H1 (cell line): Measurements from ENCODE around the gene PRIMPOL. TPM values are rescaled to one million over a fixed set of nuclear protein-coding genes. Genes with fewer than 3 reads are reported as not detected.
A peak's percentile ranks its signal among the peaks of the same experiment; 100 is the strongest.

Experiments used
- CTCF ChIA-PET: fragments of 300-600 bp; sonication (Branson Sonifier 250); formaldehyde crosslinking; loops from one replicate; lab custom pipeline; 2021; ENCODE audit not compliant: partially characterized antibody; lab: Charles Lee
- POLR2A ChIA-PET: fragments of 300-600 bp; sonication (Branson Sonifier 250); formaldehyde crosslinking; loops from one replicate; lab custom pipeline; 2021; ENCODE audit warnings: inconsistent platforms; ENCODE audit not compliant: partially characterized antibody; lab: Charles Lee
- DNase-seq, 2 experiments: peaks; one replicate each; pipeline versions ENCODE4 v3.0.0 to v3.0.0-alpha.2; 2010 to 2022; ENCODE audit warnings: low spot score in 2 of 2, low read depth in 1 of 2, mixed read lengths in 1 of 2
- FAIRE-seq: peaks from 2 replicates; lab custom pipeline; 2011; peaks lifted over from hg19 to GRCh38; lab: Jason Lieb, UNC
- H2AFZ ChIP-seq: 2 replicates; pipeline ENCODE4 v1.8.1; 2012; ENCODE audit warnings: low read length, inconsistent platforms
- H2AK5ac ChIP-seq: 2 replicates; pipeline ENCODE4 v1.6.1; 2013; ENCODE audit warnings: low read depth, low read length
- H2BK120ac ChIP-seq: replicated peaks from 2 replicates; pipeline ENCODE3; 2013; ENCODE audit warnings: low read depth, low read length, inconsistent platforms
- H2BK12ac ChIP-seq: 2 replicates; pipeline ENCODE4 v1.6.1; 2013; ENCODE audit warnings: low read depth, low read length
- H2BK15ac ChIP-seq: 2 replicates; pipeline ENCODE4 v1.6.1; 2013; ENCODE audit warnings: low read length
- H2BK20ac ChIP-seq: 2 replicates; pipeline ENCODE4 v1.6.1; 2013; ENCODE audit warnings: low read length
- H2BK5ac ChIP-seq: 2 replicates; pipeline ENCODE4 v1.6.1; 2013; ENCODE audit warnings: low read depth, low read length
- H3K14ac ChIP-seq: 2 replicates; pipeline ENCODE4 v1.6.1; 2013; ENCODE audit warnings: inconsistent platforms; ENCODE audit not compliant: insufficient read length
- H3K18ac ChIP-seq: 2 replicates; pipeline ENCODE4 v1.6.1; 2013; ENCODE audit warnings: low read length; ENCODE audit errors: extremely low read depth
- H3K23ac ChIP-seq: 2 replicates; pipeline ENCODE4 v1.6.1; 2013; ENCODE audit warnings: inconsistent platforms; ENCODE audit not compliant: insufficient read length
- H3K23me2 ChIP-seq: 2 replicates; pipeline ENCODE4 v1.6.1; 2013; ENCODE audit warnings: low read depth, low read length
- H3K27ac ChIP-seq: 2 replicates; pipeline ENCODE4 v1.6.1; 2011; ENCODE audit warnings: low read depth, low read length, inconsistent platforms
- H3K27me3 ChIP-seq, 4 experiments: replicated peaks in 1 of 4; 1 replicate in 1 of 4; 2 replicates in 3 of 4; pipeline versions ENCODE4 v1.6.1 to v1.8.1; 2011 to 2013; ENCODE audit warnings: low read length in 3 of 4, mild to moderate bottlenecking in 3 of 4, inconsistent platforms in 2 of 4, mixed read lengths in 2 of 4, moderate library complexity in 1 of 4; ENCODE audit not compliant: control insufficient read depth in 3 of 4, insufficient read depth in 3 of 4; ENCODE audit errors: extremely low read depth in 1 of 4
- H3K36me3 ChIP-seq, 4 experiments: 2 replicates each; pipeline versions ENCODE4 v1.6.1 to v1.8.1; 2011 to 2013; ENCODE audit warnings: mild to moderate bottlenecking in 4 of 4, low read length in 3 of 4, moderate library complexity in 2 of 4, control low read depth in 1 of 4, inconsistent platforms in 1 of 4; ENCODE audit not compliant: insufficient read depth in 4 of 4, control insufficient read depth in 2 of 4
- H3K4ac ChIP-seq: replicated peaks from 2 replicates; pipeline ENCODE3; 2013; ENCODE audit warnings: low read length, low read depth, mixed read lengths, inconsistent platforms; ENCODE audit not compliant: insufficient read length
- H3K4me1 ChIP-seq, 4 experiments: replicated peaks in 1 of 4; 1 replicate in 1 of 4; 2 replicates in 3 of 4; pipeline versions ENCODE4 v1.6.1 to v1.8.1; 2011 to 2013; ENCODE audit warnings: low read length in 3 of 4, inconsistent platforms in 2 of 4, mixed read lengths in 1 of 4; ENCODE audit not compliant: insufficient read depth in 4 of 4, control insufficient read depth in 3 of 4
- H3K4me2 ChIP-seq, 2 experiments: 2 replicates each; pipeline versions ENCODE4 v1.6.1 to v1.8.1; 2011 to 2013; ENCODE audit warnings: low read depth in 2 of 2, low read length in 2 of 2, control low read depth in 1 of 2, inconsistent platforms in 1 of 2, mild to moderate bottlenecking in 1 of 2; ENCODE audit not compliant: insufficient read depth in 1 of 2
- H3K4me3 ChIP-seq, 4 experiments: fragments of 200-600, 300-600 bp in 1 of 4; sonication (generic), shearing (Covaris generic), sonication (Bioruptor Twin) in 1 of 4; 2 replicates each; pipeline versions ENCODE4 v1.5.1 to v1.8.1; 2011 to 2016; ENCODE audit warnings: low read length in 4 of 4, low read depth in 3 of 4, control low read depth in 2 of 4, inconsistent platforms in 2 of 4, mild to moderate bottlenecking in 2 of 4, mixed read lengths in 1 of 4, moderate library complexity in 1 of 4; ENCODE audit not compliant: insufficient read depth in 2 of 4; ENCODE audit errors: extremely low read depth in 1 of 4
- H3K56ac ChIP-seq: replicated peaks from 2 replicates; pipeline ENCODE3; 2013; ENCODE audit warnings: low read depth, mild to moderate bottlenecking, mixed read lengths, low read length, inconsistent platforms; ENCODE audit not compliant: insufficient read length
- H3K79me1 ChIP-seq: 2 replicates; pipeline ENCODE4 v1.6.1; 2013; ENCODE audit warnings: low read depth, low read length, control low read depth
- H3K79me2 ChIP-seq, 2 experiments: 2 replicates each; pipeline versions ENCODE4 v1.6.1 to v1.8.1; 2012 to 2013; ENCODE audit warnings: low read length in 2 of 2, mild to moderate bottlenecking in 2 of 2, inconsistent platforms in 1 of 2; ENCODE audit not compliant: insufficient read depth in 2 of 2, control insufficient read depth in 1 of 2
- H3K9ac ChIP-seq, 4 experiments: replicated peaks in 1 of 4; 1 replicate in 1 of 4; 2 replicates in 3 of 4; pipeline versions ENCODE4 v1.6.1 to v1.8.1; 2011 to 2013; ENCODE audit warnings: low read depth in 3 of 4, low read length in 3 of 4, control low read depth in 2 of 4, mild to moderate bottlenecking in 2 of 4, moderate library complexity in 2 of 4, inconsistent platforms in 1 of 4; ENCODE audit errors: extremely low read depth in 1 of 4
- H3K9me3 ChIP-seq, 2 experiments: 2 replicates each; pipeline versions ENCODE4 v1.6.1 to v1.8.1; 2012 to 2013; ENCODE audit warnings: mild to moderate bottlenecking in 2 of 2, moderate library complexity in 2 of 2, control low read depth in 1 of 2, inconsistent platforms in 1 of 2, low read depth in 1 of 2, low read length in 1 of 2, mixed read lengths in 1 of 2; ENCODE audit not compliant: insufficient read depth in 2 of 2
- H4K20me1 ChIP-seq, 2 experiments: replicated peaks in 1 of 2; 2 replicates each; pipeline versions ENCODE3 to v1.8.1; 2011 to 2013; ENCODE audit warnings: inconsistent platforms in 2 of 2, low read length in 2 of 2, mild to moderate bottlenecking in 1 of 2; ENCODE audit not compliant: insufficient read depth in 2 of 2, control insufficient read depth in 1 of 2
- H4K5ac ChIP-seq: 2 replicates; pipeline ENCODE4 v1.6.1; 2013; ENCODE audit warnings: low read length, low read depth, mixed read lengths, inconsistent platforms; ENCODE audit not compliant: insufficient read length
- H4K8ac ChIP-seq: 2 replicates; pipeline ENCODE4 v1.8.0; 2013; ENCODE audit warnings: mild to moderate bottlenecking, moderate library complexity, low read length, inconsistent platforms; ENCODE audit not compliant: insufficient read depth; ENCODE audit errors: extremely low read depth
- H4K91ac ChIP-seq: replicated peaks from 2 replicates; pipeline ENCODE3; 2013; ENCODE audit warnings: low read length, mixed read lengths, inconsistent platforms; ENCODE audit not compliant: insufficient read length
- JUND ChIP-seq: IDR thresholded peaks from 2 replicates; pipeline ENCODE4 v1.6.1; 2011; ENCODE audit warnings: mild to moderate bottlenecking, improper control_type of control experiment, low read length
- KDM4A ChIP-seq: IDR thresholded peaks from one replicate; pipeline ENCODE4 v1.7.1; 2012; ENCODE audit warnings: low read depth, mild to moderate bottlenecking, moderate library complexity, low read length, inconsistent platforms; ENCODE audit not compliant: severe bottlenecking
- NANOG ChIP-seq: IDR thresholded peaks from 2 replicates; pipeline ENCODE4 v1.6.1; 2011; ENCODE audit warnings: low read length, low read depth, mild to moderate bottlenecking, inconsistent platforms; ENCODE audit not compliant: insufficient read depth, poor library complexity, severe bottlenecking
- POLR2AphosphoS5 ChIP-seq: IDR thresholded peaks from 2 replicates; pipeline ENCODE4 v1.6.1; 2011; ENCODE audit warnings: low read depth, low read length
- TCF12 ChIP-seq: IDR thresholded peaks from 2 replicates; pipeline ENCODE4 v1.6.1; 2011; ENCODE audit warnings: low read depth, mild to moderate bottlenecking, low read length
- WGBS, 2 experiments: shearing (Covaris generic) in 1 of 2; methylation state at CpG; one replicate each; pipeline versions ENCODE4 v1.1.6 to v1.1.7; 2013 to 2015; ENCODE audit warnings: low lambda C conversion rate in 2 of 2, mixed read lengths in 2 of 2, inconsistent platforms in 1 of 2, low coverage in 1 of 2, missing lambda C conversion rate in 1 of 2; ENCODE audit not compliant: insufficient replicate concordance in 2 of 2, insufficient coverage in 1 of 2, insufficient read length in 1 of 2; ENCODE audit errors: extremely low coverage in 1 of 2, missing lambda C conversion rate in 1 of 2; 5-methylcytosine and 5-hydroxymethylcytosine counted together
- polyA plus RNA-seq, 7 experiments: library from polyadenylated mRNA; depleted of rRNA in 3 of 7; stranded (reverse) in 5 of 7; unstranded in 2 of 7; fragments of >200 nt in 5 of 7; fragments of 200-250 nt in 2 of 7; gene quantifications; 1 replicate in 5 of 7; 2 replicates in 1 of 7; 4 replicates in 1 of 7; pipeline versions ENCODE4 v1.2.1 to v1.2.3, GENCODE V29; 2011 to 2013; ENCODE audit warnings: missing spikeins in 2 of 7, mixed read lengths in 2 of 7
- total RNA-seq: library from RNA; stranded (reverse); fragmentation: NEBNext Ultra II Directional; extraction: Animal tissue kit (Norgen Biotek cat#: 25700); gene quantifications from 2 replicates; pipeline ENCODE4 v1.2.1, GENCODE V29; 2021
- TF ChIP-seq, protein P1 (sequence below): IDR thresholded peaks from 2 replicates; pipeline ENCODE4 v1.6.1; 2012; ENCODE audit warnings: inconsistent platforms

PRIMPOL gene
- total and polyA plus RNA-seq, 2 of the 8 experiments (the other 6 are each of a cell fraction or from before 2014, with no cell fraction given), result 4.4 to 6.7 TPM

GRCh38 chr4:184688447-184688846 is 38.9 kb downstream of the PRIMPOL start:
- H3K23ac ChIP-seq, result no peak overlapping the region
- peaks cover 0 to 4% (median 3%) of the 10 kb centered on the region in 4 experiments; a peak in 5 of 7 replicates for H3K4me1 ChIP-seq
- no peak overlapping the region for H2AFZ ChIP-seq
- FAIRE-seq (peak; percentile 76), DNase-seq (peak in 1 of 2 experiments; percentile 39)
- no peak overlapping the region for H2BK20ac ChIP-seq
- peak overlapping the region in 1 of 2 experiments; percentile 46; a peak in 2 of 4 replicates for H3K4me2 ChIP-seq
- H4K8ac ChIP-seq, result no peak overlapping the region
- no peaks in the 10 kb centered on the region for H3K23me2 ChIP-seq
- ChIA-PET POLR2A (interaction anchor here (0.9 kb wide), 1 partner anchor 23 kb away, joined by 4 read pairs; no protein-coding TSS in a partner anchor), CTCF (interaction anchor here (0.6 to 1.2 kb wide), 2 partner anchors 33 to 121 kb away, joined by 4 read pairs; no protein-coding TSS in a partner anchor)
- 40% methylated on average over 11 of the region's 11 CpGs; no CpG with 5 or more reads in 1 of the 2 experiments for WGBS, 2 experiments
- no peaks in the 10 kb centered on the region for H3K27me3 ChIP-seq
- no peak overlapping the region for H3K4me3 ChIP-seq
- H4K91ac ChIP-seq, result no peak overlapping the region
- H3K79me2 ChIP-seq, result no peaks in the 10 kb centered on the region
- H3K14ac ChIP-seq, result no peak overlapping the region
- peak overlapping the region in 1 of 4 experiments; percentile 15; a peak in 1 of 7 replicates for H3K9ac ChIP-seq
- TF ChIP-seq POLR2AphosphoS5 (no peak), NANOG (peak; percentile 72), KDM4A (no peak), TCF12 (0 out of 2 replicates have a peak, but pooled peaks have one; percentile 9), JUND (no peak)
- TF ChIP-seq, protein P1, sequence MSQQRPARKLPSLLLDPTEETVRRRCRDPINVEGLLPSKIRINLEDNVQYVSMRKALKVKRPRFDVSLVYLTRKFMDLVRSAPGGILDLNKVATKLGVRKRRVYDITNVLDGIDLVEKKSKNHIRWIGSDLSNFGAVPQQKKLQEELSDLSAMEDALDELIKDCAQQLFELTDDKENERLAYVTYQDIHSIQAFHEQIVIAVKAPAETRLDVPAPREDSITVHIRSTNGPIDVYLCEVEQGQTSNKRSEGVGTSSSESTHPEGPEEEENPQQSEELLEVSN, result no peak
- H3K9me3 ChIP-seq, result no peaks in the 10 kb centered on the region
- no peak overlapping the region for H4K5ac ChIP-seq
- H3K27ac ChIP-seq, result no peak overlapping the region
- H3K4ac ChIP-seq, result no peak overlapping the region
- no peak overlapping the region for H2BK12ac ChIP-seq
- H3K56ac ChIP-seq, result no peak overlapping the region
- H3K79me1 ChIP-seq, result no peaks in the 10 kb centered on the region
- H4K20me1 ChIP-seq, result no peaks in the 10 kb centered on the region
- H3K18ac ChIP-seq, result no peak overlapping the region
- no peak overlapping the region for H2BK15ac ChIP-seq
- no peak overlapping the region for H2BK5ac ChIP-seq
- H2AK5ac ChIP-seq, result no peak overlapping the region
- H2BK120ac ChIP-seq, result no peak overlapping the region
- peaks cover 0 to 11% (median under 1%) of the 10 kb centered on the region in 4 experiments; a peak in 1 of 8 replicates for H3K36me3 ChIP-seq
